ENCODE measurements around the gene TERF2IP.

The TERF2IP gene

DNA sequence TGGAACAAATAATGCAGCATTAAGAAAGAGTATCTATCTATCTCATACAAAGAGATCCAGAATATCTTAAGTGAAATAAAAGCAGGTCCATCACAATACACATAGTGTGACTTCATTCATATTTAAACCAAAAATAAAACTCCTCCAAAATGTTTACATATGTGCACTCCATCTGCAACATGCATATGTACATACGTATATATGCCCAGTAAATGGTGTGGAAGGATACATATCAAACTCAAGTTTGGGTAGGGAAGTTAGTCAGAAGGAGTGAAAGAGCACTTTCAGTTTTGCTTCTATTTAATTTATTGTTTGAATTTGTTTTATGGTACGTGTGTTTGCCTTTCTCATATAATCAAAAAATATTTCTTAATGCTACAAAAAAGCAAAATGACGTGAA lies 12.5 kb upstream of the TERF2IP start:
- no peak for DNase-seq (ENCODE audit: low spot score)

DNA sequence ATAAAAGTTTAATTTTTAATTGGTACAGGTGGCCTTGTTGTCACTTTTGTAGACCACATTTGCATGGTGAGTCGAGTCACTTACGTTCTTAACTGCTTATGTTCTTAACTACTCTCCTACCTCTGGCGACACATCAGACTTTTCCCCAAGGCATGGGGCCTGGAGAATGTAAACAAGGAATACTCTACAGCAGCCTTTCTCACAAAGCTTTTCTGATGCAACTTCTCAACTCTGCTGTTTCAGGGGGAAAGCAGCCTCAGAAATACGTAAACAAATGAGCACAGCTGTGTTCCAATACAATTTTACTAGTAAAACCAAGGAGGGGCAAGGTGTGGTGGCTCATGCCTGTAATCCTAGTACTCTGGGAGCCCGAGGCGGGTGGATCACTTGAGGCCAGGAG lies 7.0 kb upstream of the TERF2IP start:
- no peak for DNase-seq (ENCODE audit: low spot score)

DNA sequence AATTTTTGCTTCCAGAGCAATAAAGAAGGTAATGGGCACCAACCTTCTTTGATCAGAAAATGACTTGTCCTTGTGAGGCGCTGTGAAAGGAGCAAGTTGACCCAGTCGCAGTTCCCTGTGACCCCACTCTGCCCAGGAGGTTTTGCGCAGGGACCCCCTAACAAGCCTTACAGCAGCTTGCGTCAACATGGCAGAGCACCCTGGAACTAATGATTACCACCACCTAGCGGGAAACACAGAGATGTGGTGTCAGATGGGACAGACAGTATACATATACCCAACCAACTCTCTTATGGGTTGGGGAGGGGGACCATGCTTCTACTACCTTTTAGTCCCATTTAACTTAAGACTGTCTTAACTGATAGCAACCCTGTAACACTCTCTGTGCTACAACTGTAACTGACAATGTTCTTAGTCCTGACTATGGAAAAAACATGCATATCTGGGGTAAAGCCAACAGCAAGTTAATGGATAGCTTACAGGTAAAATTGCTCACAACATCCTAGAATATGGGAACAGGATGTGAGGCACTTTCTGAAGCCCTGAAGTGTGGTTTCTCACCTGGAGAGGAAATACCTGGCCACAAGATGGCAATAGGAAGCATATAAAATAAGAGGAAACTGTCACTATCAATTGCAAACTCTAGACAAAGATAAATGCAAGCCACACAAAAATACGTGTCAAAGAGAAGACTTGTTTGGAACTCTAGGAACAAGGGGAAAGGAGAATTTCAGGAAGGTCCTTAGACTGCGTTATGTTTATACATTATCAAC lies 3.1 kb upstream of the TERF2IP start:
- no peak for DNase-seq (ENCODE audit: low spot score)

DNA sequence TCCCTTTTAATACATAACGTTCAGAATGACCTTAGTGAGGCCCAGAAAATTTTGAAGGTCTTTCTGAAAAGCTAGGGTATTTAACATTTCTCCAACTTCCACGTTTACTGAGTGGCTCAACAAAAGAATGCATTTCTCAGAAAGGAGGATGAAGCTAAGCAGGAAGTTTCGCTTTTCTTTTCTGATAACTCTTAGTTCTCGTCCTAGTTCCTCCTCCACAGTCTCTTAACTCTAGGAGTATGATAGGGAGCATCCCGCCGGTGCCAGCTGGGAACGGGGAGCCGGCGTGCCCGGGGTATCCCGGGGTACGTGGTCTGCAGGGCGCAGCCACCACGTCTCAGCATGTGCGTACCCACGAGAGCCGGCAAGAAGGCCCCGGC lies 471 bp upstream of the TERF2IP start:
- no peak for DNase-seq (ENCODE audit: low spot score)

DNA sequence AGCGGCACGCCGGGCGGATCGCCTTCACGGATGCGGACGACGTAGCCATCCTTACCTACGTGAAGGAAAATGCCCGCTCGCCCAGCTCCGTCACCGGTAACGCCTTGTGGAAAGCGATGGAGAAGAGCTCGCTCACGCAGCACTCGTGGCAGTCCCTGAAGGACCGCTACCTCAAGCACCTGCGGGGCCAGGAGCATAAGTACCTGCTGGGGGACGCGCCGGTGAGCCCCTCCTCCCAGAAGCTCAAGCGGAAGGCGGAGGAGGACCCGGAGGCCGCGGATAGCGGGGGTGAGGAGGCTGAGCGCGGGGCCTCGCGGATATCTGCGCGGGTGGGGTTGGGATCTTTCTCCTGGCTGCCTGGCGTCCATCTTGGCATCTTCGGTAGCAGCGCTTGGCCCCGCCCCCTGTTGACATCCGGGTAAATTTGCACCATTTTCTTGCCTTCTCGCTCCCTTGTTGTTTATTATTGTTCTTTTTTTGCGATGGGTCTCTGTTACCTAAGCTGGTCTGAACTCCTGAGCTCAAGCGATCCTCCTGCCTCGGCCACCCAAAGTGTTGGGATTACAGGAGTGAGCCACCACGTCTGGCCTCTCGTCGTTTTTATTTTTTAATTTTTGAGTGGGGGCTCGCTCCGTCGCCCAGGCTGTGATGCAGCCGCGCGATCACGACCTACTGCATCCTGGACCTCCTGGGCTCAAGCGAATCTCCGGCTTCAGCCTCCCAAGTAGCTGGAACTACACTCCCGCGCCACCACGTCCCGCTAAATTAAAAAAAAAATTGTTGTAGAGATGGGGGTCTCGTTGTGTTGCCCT lies 898 bp downstream of the TERF2IP start:
- DNase-seq (ENCODE audit: low spot score): peak; percentile 80

DNA sequence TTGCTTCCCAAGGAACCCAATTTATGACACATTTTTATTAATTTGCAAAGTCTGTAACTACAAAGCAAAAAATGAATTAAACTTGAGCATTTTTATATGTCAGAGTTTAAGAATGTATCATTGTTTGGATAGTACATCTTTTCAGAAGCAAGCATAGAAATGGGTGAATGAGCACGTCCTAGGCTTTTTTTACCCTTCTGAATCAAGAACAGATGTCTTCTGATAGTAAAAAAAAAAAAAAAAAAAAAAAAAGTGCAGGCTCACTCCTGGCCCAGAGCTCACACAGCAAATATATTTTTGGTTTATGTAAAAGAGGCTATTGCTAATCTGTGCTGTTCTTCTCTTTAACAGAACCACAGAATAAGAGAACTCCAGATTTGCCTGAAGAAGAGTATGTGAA lies 6.3 kb downstream of the TERF2IP start:
- no peak for DNase-seq (ENCODE audit: low spot score)

DNA sequence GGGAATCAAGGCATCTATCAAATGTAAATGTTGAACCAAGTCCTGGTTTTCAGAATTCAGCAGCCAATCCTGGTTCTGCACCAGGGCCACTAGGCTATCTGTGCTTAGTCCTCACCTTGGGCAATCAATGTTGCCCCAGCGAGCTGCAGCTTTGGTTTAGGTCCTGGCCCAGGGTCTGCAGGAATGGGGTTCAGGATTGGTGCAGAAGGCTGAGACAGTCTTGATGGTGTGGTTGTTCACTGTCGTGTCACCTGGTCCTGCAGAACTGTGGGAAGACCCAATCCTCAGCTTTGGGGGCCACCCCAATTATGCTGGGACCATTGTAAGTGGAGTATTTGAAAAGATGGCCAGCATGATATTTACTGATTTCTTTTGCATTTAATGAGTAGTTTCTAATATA lies 10.6 kb downstream of the TERF2IP start:
- DNase-seq (ENCODE audit: low spot score): no peak

DNA sequence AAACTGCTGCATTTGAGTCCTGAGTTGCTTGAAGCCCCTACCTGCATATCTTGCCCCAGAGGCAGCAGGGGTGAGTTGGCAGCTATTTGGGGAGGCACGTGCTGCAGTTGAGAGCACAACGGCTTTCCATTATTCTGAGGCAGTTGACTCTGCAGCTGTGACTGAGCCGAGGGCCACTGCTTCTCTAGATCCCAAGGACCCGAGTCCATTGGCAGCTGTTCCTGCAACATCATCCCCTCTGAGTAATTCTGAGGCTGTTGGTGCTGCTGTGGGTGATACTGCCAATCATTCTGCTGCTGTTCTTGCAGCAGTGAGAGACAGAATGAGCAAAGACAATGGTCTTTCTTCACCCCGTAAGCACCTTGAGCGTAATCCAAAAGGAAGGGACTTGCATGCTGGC lies 12.7 kb downstream of the TERF2IP start:
- DNase-seq (ENCODE audit: low spot score): peak; percentile 73

DNA sequence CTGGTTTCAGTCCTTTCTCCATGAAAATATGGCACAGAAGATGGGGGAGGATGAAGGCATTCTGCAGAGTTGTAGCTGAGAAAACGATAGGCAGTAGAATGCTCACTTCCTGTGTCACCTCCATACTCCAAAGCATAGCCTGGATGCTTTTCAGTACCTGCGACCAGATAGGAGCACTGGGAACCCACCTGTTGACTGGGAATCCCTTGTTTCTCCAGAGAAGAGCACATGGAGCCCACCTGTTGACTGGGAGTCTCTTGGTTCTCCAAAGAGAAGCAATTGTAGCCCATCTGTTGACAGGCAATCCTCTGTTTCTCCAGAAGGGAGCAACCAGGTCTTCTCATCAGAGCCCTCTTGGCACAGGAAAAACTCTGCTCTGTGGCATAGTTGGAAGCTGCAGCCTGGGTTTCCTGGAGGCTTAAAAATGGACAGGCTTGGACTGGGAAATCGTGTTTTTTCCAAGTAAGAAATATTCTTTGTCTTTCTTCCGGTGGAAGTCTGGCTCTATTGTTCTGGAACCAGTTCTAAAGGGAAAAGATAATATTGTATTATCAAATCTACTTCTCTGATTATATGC lies 13.2 kb downstream of the TERF2IP start:
- DNase-seq (ENCODE audit: low spot score): no peak

DNA sequence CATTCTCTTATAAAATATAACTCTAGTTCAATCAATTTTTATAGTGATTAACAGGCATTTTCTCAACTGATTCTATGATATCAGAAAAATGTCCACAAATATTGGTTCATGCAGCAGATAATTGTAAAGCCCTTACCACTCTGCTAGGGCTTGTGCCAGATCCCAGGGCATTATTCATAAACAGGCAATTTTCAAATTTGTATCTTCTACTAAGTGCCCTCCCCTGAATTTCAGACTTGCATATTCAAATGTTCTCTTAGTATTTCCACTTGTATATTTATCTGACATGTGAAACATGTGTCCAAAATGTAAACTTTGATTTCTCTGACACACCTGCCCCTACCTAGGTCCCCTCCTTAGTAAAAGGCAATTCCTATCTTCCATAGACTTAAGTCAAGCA lies 19.9 kb downstream of the TERF2IP start:
- no peak for DNase-seq (ENCODE audit: low spot score)

DNA sequence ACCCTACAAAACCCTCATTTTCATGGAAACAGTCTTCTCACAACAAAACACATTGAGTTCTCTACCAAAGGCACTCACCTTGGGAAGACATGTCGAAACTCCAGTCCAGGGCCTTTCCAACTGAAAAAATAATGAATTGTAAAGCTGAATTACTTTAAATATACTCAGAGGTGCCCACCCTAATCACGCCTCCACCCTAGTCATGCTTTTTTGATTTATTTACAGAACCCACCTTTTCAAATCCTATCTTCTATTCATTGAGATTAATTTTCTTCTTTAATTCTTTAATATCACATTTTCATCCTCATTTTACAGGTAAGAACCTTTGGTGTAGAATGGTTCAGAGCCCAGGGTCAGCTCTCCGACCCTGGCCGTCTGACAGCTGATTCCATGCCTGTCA lies 29.3 kb downstream of the TERF2IP start, which contains the start of gene CPHXL2:
Gene CPHXL2 (minus strand): TSS at position 101 of the 400 bp plus-strand sequence. CDS start 10 bp downstream, at position 91.
- no peak for DNase-seq (ENCODE audit: low spot score)

DNA sequence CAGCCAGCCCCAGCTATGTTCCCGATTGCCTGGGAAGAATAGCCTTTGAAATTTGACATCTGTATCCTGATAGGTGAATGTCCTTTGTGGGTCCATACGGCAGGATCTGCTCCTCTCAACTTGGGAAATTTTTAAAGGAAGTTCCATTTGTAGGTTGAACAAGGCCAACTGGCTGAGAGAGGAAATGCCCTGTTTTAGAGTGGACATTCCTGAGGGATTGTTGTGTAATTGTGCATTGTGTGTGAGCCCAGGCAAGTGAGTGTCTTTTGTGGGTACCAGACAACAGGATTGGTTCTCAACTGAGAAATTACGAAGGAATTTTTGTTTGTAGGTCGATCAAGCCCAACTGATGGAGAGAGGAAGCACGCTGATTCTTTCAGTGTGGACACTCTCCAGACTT lies 31.8 kb downstream of the TERF2IP start:
- DNase-seq (ENCODE audit: low spot score): no peak

DNA sequence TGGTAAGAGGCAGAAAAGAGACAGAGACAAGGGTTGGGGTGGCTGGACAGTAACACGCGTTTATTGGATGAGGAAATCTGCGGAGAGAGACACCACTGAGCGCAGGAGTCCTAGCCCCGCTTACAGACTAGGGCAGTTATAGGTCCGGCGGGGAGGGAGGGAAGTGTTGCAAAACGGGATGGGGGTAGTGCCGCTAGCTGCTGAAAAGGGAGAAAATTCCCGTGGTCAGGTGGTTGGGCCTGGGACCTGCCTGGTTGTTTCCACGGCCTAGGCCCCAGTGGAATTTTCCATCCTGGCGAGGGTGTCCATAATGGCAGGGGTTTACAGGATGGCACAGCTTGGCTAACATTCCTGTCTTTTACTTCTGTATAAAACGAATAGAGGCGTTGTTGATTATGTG lies 34.7 kb downstream of the TERF2IP start:
- no peak for DNase-seq (ENCODE audit: low spot score)

DNA sequence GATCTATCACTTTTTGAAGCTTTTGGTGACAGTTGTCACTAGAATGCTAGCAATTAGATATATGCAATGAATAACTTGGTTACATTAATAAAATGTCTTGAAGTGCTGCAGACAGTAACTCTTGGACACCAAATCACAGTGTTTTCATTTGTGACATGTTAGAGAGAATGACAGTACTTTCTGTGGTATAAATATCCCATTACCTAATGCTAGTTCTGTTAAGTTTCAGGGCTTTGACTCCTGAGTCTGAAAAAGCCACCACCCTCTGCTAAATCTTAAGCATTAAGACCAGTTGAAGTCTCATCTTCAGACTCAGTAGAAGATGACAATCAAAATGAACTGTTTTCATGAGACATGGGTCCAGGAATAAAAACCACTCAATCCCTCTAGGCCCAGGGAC lies 39.8 kb downstream of the TERF2IP start:
- no peak for DNase-seq (ENCODE audit: low spot score)

DNA sequence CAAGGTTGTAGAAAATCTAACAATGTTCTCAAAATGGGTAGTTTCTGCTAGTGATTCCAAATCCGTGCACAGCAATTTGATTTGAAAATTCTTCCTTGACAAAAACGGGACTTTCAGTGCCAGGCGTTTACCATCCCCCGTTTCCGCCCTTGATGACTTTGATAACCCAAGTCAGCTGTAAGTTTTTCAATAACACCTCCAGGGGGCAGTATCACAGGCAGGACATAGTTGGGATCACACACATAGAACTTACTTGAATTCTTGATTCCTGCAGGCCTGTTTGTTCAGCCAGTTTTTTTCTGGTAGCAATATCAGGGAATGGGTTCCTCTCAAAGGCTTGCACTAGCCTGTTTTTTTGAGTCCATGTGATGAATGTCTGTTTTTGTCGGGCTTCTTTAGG lies 48.1 kb downstream of the TERF2IP start:
- DNase-seq (ENCODE audit: low spot score): no peak

DNA sequence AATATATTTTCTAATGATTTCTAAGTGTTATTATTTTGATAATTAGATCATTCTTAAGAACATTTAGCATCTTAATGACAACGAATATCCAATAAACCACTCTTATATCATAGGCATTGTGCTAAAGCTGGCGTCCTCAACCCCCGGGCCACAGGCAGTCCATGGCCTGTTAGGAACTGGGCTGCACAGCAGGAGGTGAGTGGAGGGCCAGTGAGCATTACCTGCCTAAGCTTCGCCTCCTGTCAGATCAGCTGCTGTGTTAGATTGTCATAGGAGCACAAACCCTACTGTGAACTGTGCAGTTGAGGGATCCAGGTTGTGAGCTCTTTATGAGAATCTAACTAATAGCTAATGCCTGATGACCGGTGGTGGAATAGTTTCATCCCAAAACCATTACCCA lies 50.0 kb downstream of the TERF2IP start:
- DNase-seq (ENCODE audit: low spot score): no peak

DNA sequence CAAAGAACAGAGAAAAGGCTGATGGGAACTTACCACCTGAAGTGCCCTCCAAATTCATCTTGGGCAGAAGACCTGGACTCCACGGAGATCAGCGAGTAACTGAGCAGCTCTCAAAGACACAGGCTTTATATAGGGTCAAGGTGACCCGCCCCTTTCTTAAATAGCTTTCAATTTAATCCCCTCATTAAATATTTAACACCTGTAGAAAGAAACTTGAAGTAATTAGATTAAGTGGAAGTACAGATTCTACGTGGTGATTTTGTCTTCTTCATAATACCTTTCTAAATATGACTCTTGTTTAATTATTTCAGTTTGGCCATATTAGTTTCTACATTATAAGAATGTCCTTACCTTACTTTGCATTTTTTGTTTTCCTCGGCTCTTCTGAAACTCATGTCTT lies 53.8 kb downstream of the TERF2IP start, which contains the start of gene DUXB:
Gene DUXB (minus strand): TSS at position 101 of the 400 bp plus-strand sequence. CDS start 43 bp downstream, at position 58.
- DNase-seq (ENCODE audit: low spot score): no peak

DNA sequence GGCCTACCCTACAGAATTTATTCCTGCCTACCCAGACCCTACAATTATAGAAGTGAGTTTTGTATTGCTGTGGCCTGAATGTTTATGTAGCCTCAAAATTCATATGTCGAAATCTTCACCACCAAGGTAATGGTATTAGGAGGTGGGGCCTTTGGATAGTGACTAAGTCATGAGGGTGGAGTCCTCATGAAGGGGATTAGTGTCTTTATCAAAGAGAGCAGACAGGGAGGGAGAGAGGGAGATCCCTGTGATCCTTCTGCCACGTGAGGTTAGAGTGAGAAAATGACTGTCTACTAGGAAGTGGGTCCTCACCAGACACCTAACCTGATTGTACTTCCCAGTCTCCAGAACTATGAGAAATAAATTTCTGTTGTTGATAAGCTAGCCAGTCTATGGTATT lies 54.7 kb downstream of the TERF2IP start:
- no peak for DNase-seq (ENCODE audit: low spot score)

DNA sequence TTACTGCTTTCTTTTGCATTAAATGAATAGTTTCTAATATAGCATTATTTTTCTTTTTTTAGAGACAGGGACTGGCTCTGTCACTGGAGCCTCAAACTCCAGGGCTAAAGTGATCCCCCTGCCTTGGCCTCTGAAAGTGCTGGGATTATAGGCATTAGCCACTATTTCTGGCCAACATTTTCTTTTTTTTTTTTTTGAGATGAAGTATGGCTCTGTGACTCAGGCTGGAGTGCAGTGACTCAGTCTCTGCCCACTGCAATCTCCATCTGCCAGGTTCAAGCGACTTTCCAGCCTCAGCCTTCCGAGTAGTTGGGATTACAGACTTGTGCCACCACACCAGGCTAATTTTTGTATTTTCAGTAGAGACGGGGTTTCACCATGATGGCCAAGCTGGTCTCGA lies 55.7 kb downstream of the TERF2IP start:
- no peak for DNase-seq (ENCODE audit: low spot score)

Data from putamen (tissue), 1 donor.